Measurements from ENCODE around the gene BRCC3. TPM values are rescaled to one million over a fixed set of nuclear protein-coding genes. Genes with fewer than 3 reads are reported as not detected.
A peak's percentile ranks its signal among the peaks of the same experiment; 100 is the strongest.
"Not testable (repeated sequence)": the region's sequence is repeated elsewhere in the genome, so short reads cannot be mapped to it uniquely, and the experiment has no call there.

Gene BRCC3
- total RNA-seq, 1 donor from 2014 or later, result 18.2 TPM

DNA sequence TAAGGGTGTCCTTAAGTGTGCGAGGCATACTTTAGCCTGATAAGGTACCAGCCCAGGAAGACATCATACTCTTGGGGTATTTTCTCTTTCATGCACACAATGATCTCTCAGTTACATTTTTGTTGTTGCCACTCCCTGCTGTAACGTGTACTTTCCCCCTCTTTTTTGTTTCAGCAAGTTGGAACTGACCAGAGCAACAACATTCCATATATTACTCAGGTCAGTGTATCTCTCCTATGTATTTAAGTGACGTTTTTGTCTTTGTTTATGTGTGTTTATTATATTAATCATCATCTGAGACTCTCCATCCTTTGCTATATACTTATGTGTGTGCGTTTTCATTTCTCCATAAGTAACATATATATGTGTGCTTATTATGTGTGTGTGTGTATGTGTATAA lies 73.6 kb downstream of the BRCC3 start:
- no peak for DNase-seq

DNA sequence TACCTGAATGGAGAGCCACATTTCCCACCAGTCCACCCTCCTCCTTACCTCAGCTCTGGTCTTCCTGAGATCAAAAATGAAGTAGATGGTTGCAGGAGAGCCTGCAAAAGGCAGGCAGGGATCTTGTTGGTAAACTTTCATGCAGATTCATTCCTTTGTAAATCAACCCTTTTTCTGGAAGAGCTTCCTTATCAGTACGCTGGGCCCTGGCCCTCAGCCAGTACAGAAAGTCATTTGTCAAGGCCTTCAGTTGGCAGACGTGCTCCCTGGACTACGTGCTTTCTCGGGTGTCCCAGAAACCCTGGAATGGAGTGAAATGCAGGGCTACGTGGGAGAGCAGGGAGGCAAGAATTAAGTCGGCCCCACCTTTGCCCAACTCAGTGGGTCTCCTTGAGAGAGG lies 76.3 kb downstream of the BRCC3 start:
- DNase-seq, result not testable (repeated sequence)

DNA sequence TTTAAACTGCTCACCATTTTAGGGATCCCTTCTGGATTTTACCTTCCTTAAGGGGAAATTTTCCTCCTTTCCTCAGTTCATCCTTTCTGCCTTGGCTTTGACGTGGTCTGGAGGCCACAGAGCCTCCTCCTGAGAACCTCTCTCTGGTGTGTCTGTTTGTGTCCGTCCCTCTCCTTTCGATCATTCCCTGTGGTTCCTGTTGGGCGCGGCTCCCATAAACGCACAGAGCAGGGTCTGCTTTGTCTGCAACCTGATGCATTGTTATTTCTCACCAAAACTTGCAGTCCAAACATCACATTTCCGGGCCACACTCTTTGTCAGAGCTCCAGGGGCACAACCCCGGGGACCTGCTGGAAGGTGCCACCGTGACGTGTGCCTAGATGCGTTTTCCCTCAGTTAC lies 76.9 kb downstream of the BRCC3 start:
- DNase-seq, result not testable (repeated sequence)

DNA sequence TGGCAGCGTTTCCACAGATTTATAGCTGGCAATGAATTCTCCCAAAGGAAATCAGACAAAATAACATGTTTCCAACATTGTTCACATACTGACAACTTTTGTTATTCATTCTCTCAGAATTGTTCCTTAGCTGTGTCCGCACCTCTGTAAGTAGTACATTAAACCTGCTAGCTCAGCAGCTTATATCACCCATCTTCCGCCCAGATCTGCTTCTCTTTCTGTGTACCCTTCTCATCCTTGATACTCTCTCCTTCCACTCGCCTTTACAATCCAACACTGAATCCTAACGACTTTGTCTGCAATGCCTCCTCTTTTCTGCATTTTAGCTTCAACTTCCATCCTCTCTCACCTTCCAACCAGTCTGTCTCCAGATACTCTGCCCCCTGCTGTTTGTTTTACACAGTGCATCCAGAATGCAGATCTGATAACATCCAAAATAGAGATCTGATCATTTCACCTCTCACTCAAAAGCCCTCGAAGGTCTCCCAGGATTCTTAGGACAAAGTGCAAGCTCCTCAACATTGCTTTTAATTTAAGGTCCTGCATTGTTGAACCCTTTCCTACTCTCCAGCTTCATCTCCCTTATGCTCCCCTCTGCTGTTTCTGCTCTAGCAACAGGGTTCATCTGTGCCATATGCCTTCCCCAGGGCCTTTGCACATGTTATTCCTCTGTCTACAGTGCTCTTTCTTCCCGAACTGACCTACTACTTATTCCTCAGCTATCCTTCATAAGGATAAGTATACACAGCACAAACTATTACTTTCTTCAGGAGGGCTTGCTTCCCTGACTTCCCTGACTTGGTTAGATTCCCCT lies 77.6 kb downstream of the BRCC3 start:
- DNase-seq, result peak; percentile 6

- no peak for DNase-seq
Observed at GRCh38 chrX:155169881-155170280, 98.6 kb downstream of the BRCC3 start.

Other genes starting within 250 kb of the BRCC3 start
- gene SMIM9, start 236.8 kb upstream of the BRCC3 start, total RNA-seq, result not detected
- 2.6 TPM for gene F8A1, start 185.2 kb upstream of the BRCC3 start, total RNA-seq
- 7.3 TPM for gene F8, start 48.8 kb upstream of the BRCC3 start, total RNA-seq
- gene FUNDC2, start 44.7 kb upstream of the BRCC3 start, total RNA-seq, result 59.4 TPM
- gene CMC4, start 372 bp upstream of the BRCC3 start, total RNA-seq, result 13.0 TPM
- 1.7 TPM for gene MTCP1, start 372 bp upstream of the BRCC3 start, total RNA-seq
- 72.4 TPM for gene VBP1, start 145.0 kb downstream of the BRCC3 start, total RNA-seq
- gene RAB39B, start 193.0 kb downstream of the BRCC3 start, total RNA-seq, result 0.51 TPM